Right kidney (tissue), 1 donor: ENCODE data around the gene SLC7A10.
"Not testable (repeated sequence)": the region's sequence is repeated elsewhere in the genome, so short reads cannot be mapped to it uniquely, and the experiment has no call there.

ENCODE experiments used
- DNase-seq: peaks from one replicate; pipeline ENCODE4 v3.0.0-alpha.2; 2016

The SLC7A10 gene

DNA sequence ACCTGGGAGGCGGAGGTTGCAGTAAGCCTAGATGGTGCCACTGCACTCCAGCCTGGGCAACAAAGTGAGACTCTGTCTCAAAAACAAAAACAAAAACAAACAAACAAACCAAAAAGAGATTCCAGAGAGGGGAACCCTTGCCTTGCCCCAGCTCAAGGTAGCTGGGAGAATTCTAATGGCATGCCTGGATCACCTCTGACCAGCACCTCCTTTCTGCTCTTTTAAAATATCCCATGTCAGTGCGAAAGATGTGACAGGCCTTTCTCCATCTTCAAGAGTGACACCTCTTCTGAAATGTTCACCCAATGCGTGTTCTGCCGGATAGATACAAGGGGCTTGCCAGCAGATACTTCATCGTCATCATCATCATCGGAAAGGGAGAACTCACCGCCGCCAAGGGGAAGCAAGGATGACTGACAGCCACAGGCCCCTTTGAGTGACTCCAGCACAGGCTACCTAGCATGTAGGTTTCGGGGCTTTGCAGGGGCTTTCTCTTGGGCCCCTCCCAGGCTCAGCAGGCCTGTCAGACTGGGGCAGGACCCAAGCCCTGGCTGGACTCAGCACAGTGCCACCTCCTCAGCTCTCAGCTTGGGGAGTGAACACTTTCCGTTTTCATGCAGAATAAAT lies 50.4 kb downstream of the SLC7A10 start:
- no peak for DNase-seq

DNA sequence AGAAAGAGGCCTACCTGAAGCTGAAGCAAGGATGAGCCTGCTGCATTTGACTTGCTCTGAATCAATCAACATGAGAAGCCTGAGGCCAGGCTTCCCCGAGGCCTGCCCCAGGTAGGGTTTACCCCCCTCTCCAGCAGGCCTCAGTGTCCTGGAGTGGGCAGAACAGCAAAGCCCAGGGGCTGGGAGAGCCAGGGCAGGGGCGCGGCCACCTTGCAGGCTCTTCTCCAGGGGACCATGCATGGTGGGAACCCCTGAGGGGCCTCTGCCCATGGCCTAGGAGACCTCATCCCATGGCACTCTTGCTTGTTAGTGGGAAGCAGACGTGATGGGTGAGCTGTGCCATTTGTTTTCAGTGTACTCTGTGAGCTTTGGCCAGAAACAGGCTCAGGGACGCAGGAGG lies 51.5 kb downstream of the SLC7A10 start:
- DNase-seq, result no peak

DNA sequence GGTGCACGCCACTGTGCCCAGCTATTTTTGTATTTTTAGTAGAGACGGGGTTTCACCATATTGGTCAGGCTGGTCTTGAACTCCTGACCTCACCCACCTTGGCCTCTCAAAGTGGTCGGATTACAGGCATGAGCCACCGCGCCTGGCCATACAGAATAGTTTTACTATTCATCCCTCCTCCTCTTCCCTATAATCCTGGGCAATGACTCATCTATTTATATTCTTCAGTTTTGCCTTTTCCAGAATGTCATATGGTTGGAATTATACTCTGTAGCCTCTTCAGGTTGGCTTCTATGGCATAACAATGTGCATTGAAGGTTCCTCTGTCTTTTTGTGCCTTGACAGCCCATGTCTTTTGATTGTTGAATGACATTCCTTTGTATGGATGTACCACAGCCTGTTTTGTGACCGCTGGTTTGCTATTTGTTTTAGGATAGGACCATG lies 53.7 kb downstream of the SLC7A10 start:
- DNase-seq, result no peak

DNA sequence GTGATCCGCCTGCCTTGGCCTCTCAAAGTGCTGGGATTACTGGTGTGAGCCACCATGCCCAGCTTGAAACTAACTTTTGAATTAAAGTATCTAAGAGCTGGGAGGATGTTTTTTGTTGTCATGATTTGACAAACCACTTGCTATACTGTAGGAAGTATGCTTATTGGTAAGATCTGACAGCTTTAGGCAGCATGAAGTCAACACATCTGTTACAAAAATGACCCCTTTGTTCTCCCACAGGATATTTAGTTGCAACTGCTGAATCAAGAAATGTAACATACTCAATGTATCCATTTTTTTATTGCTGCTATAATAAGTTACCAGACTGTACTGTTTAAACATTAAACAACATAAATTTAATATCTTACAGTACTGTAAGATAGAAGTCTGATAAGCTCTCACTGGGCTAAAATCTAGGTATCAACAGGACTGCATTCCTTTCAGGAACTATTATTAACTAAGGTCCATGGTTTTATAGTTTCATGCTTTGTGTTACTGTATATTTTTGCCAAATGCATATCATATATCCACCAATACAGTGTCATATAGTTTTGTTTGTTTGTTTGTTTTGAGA lies 54.3 kb downstream of the SLC7A10 start:
- DNase-seq, result no peak

DNA sequence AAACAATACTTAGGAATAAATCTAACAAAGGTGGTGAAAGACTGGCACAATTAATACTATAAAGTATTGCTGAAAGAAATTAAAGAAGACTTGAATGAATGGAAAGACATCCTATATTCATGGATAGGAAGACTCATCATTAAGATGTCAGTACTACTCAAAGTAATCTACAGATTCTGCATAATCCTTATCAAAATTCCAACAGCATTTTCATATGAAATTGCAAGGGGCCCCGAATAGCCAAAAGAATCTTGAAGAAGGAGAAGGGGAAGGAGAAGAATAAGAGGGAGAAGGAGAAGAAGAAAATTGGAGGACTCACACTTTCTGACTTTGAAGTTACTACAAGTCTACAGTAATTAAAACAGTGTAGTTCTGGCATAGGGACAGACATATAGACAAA lies 57.1 kb downstream of the SLC7A10 start:
- no peak for DNase-seq

DNA sequence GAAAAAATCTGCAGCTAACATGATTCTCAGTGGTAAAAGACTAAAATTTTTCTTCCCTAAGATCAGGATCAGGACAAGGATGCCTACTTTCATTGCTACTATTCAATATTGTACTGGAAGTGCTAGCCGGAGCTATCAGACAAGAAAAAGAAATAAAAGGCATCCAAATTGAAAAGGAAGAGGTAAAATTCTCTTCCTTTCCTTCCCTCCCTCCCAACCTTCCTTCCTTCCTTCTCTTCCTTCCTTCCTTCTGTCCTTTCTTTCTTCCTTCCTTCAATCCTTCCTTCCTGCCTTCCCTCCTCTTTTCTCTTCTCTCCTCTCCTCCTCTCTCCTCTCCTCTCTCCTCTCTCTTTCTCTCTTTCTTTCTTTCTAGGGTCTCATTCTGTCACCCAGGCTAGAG lies 58.2 kb downstream of the SLC7A10 start:
- no peak for DNase-seq

DNA sequence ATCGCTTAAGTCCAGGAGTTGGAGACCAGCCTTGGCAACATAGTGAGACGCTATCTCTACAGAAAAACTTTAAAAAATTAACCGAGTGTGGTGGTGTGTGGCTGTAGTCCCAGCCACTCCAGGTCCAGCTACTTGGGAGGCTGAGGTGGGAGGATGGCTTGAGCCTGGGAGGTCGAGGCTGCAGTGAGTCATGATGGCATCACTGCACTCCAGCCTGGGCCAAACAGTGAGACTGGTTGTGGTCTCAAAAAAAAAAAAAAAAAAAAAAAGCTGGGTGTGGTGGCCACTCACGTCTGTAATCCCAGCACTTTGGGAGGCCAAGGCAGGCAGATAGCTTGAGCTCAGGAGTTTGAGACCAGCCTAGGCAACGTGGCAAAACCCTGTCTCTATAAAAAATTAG lies 59.6 kb downstream of the SLC7A10 start:
- DNase-seq, result not testable (repeated sequence)

DNA sequence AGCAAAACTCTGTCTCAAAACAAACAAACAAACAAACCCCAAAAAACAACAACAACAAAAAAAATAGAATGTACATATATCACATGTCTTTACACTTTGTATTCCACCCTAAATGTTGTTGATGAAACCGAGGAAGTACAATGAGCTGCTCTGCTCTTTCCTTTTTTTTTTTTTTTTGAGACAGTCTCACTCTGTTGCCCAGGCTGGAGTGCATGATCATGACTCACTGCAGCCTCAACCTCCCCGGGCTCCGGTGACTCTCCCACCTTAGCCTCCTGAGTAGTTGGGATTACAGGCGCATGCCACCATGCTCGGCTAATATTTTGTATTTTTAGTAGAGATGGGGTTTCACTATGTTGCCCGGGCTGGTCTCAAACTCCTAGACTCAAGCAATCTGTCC lies 62.2 kb downstream of the SLC7A10 start:
- no peak for DNase-seq

DNA sequence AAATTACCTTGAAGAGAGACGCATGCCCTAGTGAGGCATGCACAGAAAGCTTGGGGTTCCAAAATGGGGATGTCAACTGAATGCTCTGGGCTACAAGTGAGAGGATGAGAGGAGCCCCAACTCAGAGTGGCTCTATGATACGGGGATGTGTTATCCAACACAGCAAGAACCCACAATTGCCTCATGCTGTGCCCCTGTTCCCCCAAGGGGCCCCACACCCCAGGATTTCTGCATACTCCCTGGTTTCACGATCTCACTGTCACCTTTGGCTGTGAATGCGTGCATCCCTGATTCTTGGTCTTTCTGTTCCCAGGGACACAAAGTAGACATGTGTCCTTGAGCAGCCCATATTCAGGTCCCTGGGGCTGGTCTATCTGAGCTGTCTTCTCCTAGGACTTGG lies 64.4 kb downstream of the SLC7A10 start:
- DNase-seq, result no peak

DNA sequence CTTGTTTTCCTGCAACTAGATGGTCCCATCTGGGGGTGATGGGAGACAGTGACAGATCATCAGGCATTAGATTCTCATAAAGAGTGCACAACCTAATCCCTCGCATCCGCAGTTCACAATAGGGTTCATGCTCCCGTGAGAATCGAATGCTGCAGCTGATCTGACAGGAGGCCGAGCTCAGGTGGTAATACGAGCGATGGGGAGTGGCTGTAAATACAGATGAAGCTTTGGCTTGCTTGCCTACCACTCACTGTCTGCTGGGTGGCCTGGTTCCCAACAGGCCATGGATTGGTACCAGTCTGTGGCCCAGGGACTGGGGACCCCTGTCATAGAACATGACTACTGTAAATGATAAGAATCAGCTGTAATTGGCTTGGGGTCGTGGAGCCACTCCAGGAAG lies 65.8 kb downstream of the SLC7A10 start:
- DNase-seq, result no peak

DNA sequence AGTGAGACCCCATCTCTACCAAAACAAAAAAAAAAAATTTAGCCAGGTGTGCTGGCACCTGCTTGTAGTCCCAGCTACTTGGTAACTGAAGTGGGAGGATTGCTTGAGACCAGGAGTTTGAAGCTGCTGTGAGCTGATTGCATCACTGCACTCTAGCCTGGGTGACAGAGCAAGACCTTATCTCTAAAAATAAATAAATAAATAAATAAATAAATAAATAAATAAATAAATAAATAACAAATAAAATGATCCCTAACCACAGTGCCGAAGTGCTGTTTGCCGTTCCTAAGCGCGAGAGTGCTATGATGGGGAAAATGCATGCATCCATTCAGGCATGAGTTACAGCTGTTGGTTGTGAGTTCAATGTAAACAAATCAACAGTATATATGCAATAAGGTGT lies 66.5 kb downstream of the SLC7A10 start:
- DNase-seq, result no peak
